ENCODE data around the gene GRID2. TPM values are rescaled to one million over a fixed set of nuclear protein-coding genes. Genes with fewer than 3 reads are reported as not detected.

GRID2 gene
- polyA plus RNA-seq, 1 donor (not counting 4 experiments of a cell fraction or from before 2014, with no cell fraction given) = not detected

DNA sequence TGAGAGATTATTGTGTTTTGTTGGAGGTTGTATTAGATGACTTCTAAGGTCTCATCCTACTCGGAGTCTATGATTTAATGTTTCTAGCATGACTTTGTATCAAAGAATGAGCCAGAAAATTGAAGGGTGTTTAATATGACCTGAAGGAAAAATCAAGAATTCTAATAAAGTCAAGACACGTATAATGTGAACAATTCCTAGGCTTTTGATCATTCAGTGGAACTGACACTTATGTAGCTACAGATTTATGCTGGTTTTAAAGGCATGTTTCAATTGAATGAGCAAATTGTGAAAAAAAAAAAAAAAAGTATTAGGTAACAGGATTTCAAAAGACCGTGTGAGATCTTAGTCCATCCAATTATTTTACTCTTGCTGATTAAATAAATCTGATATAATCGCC is 64.9 kb downstream of the GRID2 start:
- Histone ChIP-seq H2AFZ (ENCODE audit: control insufficient read depth, low read length) (no peak overlapping the region), H3K27me3 (ENCODE audit: control insufficient read depth, extremely low read depth, insufficient read depth, low read length) (no peaks in the 10 kb centered on the region), H3K9me1 (ENCODE audit: control insufficient read depth, extremely low read depth, insufficient read depth, low read length) (no peaks in the 10 kb centered on the region), H3K79me2 (ENCODE audit: control insufficient read depth, insufficient read depth, low read length) (no peaks in the 10 kb centered on the region), H3K9me3 (ENCODE audit: control insufficient read depth, low read depth, low read length) (no peaks in the 10 kb centered on the region), H3K36me3 (ENCODE audit: control insufficient read depth in 2 of 2, extremely low read depth in 1 of 2, insufficient read depth in 2 of 2, low read length in 2 of 2) (no peaks in the 10 kb centered on the region), H3K4me2 (ENCODE audit: control insufficient read depth, extremely low read depth, insufficient read depth, low read depth, low read length) (no peak overlapping the region), H3K4me1 (ENCODE audit: control insufficient read depth, extremely low read depth, insufficient read depth, low read length) (no peaks in the 10 kb centered on the region), H3K4me3 (ENCODE audit: control insufficient read depth in 2 of 3, extremely low read depth in 1 of 3, insufficient read depth in 2 of 3, low read depth in 1 of 3, low read length in 3 of 3) (no peak overlapping the region), H4K20me1 (ENCODE audit: control insufficient read depth, extremely low read depth, insufficient read depth, low read length) (no peaks in the 10 kb centered on the region), H3K9ac (ENCODE audit: control insufficient read depth, extremely low read depth, insufficient read depth, low read length) (no peak overlapping the region), H3K27ac (ENCODE audit: control insufficient read depth, insufficient read depth, low read length) (no peak overlapping the region)
- no peak for FAIRE-seq
- dilution Hi-C loops (cut with MboI; ENCODE audit: extremely low pct_ligation_motif_present, low sequenced_read_pairs) = no loop called here
- TF ChIP-seq, protein P1, sequence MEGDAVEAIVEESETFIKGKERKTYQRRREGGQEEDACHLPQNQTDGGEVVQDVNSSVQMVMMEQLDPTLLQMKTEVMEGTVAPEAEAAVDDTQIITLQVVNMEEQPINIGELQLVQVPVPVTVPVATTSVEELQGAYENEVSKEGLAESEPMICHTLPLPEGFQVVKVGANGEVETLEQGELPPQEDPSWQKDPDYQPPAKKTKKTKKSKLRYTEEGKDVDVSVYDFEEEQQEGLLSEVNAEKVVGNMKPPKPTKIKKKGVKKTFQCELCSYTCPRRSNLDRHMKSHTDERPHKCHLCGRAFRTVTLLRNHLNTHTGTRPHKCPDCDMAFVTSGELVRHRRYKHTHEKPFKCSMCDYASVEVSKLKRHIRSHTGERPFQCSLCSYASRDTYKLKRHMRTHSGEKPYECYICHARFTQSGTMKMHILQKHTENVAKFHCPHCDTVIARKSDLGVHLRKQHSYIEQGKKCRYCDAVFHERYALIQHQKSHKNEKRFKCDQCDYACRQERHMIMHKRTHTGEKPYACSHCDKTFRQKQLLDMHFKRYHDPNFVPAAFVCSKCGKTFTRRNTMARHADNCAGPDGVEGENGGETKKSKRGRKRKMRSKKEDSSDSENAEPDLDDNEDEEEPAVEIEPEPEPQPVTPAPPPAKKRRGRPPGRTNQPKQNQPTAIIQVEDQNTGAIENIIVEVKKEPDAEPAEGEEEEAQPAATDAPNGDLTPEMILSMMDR (optimal IDR thresholded peaks at IDR 0.05 in 1 of 3, IDR thresholded peaks at IDR 0.05 in 1 of 3, conservative IDR thresholded peaks at IDR 0.05 in 1 of 3; ENCODE audit: extremely low read depth in 1 of 3, insufficient read depth in 2 of 3, low read length in 3 of 3) = no peak
- TF ChIP-seq EZH2 (IDR thresholded peaks at IDR 0.05; ENCODE audit: low read length) = no peak
- DNase-seq (ENCODE audit: low read depth, low spot score) = no peak

DNA sequence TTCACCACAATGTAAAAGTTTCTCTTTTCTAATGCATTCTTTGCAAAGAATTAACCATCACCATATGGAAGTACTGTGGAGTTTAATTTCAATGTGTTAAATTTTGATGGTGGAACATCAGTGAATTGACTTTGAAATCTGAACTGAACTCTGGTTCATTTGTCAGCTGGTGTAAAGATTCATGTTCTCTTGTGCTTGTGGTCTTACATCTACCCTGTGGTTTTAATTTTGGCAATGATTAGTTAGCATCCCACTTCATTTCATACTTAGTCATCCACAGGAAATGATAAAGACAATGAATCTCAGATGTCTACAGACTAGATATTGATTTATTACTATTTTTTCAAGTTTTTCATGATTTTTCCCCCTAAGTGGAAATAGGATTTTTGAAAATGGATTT is 77.8 kb downstream of the GRID2 start:
- H2AFZ ChIP-seq (ENCODE audit: control insufficient read depth, low read length) = no peak overlapping the region

More for the DNA sequence above, 77.8 kb downstream of the GRID2 start:
- no peaks in the 10 kb centered on the region for H3K4me1 ChIP-seq (ENCODE audit: control insufficient read depth, extremely low read depth, insufficient read depth, low read length)
- H3K79me2 ChIP-seq (ENCODE audit: control insufficient read depth, insufficient read depth, low read length) = no peaks in the 10 kb centered on the region
- no peak overlapping the region for H3K4me2 ChIP-seq (ENCODE audit: control insufficient read depth, extremely low read depth, insufficient read depth, low read depth, low read length)
- H3K27ac ChIP-seq (ENCODE audit: control insufficient read depth, insufficient read depth, low read length) = no peak overlapping the region
- no peak overlapping the region for H3K4me3 ChIP-seq (ENCODE audit: control insufficient read depth in 2 of 3, extremely low read depth in 1 of 3, insufficient read depth in 2 of 3, low read depth in 1 of 3, low read length in 3 of 3)
- dilution Hi-C loops (cut with MboI; ENCODE audit: extremely low pct_ligation_motif_present, low sequenced_read_pairs) = no loop called here
- FAIRE-seq (no peak), DNase-seq (ENCODE audit: low read depth, low spot score) (no peak)
- no peaks in the 10 kb centered on the region for H3K9me3 ChIP-seq (ENCODE audit: control insufficient read depth, low read depth, low read length)
- no peaks in the 10 kb centered on the region for H3K36me3 ChIP-seq (ENCODE audit: control insufficient read depth in 2 of 2, extremely low read depth in 1 of 2, insufficient read depth in 2 of 2, low read length in 2 of 2)
- no peak overlapping the region for H3K9ac ChIP-seq (ENCODE audit: control insufficient read depth, extremely low read depth, insufficient read depth, low read length)
- TF ChIP-seq EZH2 (IDR thresholded peaks at IDR 0.05; ENCODE audit: low read length) = no peak
- TF ChIP-seq, protein P1 (optimal IDR thresholded peaks at IDR 0.05 in 1 of 3, IDR thresholded peaks at IDR 0.05 in 1 of 3, conservative IDR thresholded peaks at IDR 0.05 in 1 of 3; ENCODE audit: extremely low read depth in 1 of 3, insufficient read depth in 2 of 3, low read length in 3 of 3) = no peak
- no peaks in the 10 kb centered on the region for H4K20me1 ChIP-seq (ENCODE audit: control insufficient read depth, extremely low read depth, insufficient read depth, low read length)
- H3K27me3 ChIP-seq (ENCODE audit: control insufficient read depth, extremely low read depth, insufficient read depth, low read length) = no peaks in the 10 kb centered on the region
- H3K9me1 ChIP-seq (ENCODE audit: control insufficient read depth, extremely low read depth, insufficient read depth, low read length) = no peaks in the 10 kb centered on the region
